Measurements from ENCODE around the gene SNAP29.
"Not testable (repeated sequence)": the region's sequence is repeated elsewhere in the genome, so short reads cannot be mapped to it uniquely, and the experiment has no call there.

The SNAP29 gene

GRCh38 chr22:20933910-20934309, 75.1 kb downstream of the SNAP29 start:
- no peak overlapping the region for H3K4me3 ChIP-seq (ENCODE audit: low read depth, low read length)
- DNase-seq (ENCODE audit: low read depth): no peak
- TF ChIP-seq, protein P1, sequence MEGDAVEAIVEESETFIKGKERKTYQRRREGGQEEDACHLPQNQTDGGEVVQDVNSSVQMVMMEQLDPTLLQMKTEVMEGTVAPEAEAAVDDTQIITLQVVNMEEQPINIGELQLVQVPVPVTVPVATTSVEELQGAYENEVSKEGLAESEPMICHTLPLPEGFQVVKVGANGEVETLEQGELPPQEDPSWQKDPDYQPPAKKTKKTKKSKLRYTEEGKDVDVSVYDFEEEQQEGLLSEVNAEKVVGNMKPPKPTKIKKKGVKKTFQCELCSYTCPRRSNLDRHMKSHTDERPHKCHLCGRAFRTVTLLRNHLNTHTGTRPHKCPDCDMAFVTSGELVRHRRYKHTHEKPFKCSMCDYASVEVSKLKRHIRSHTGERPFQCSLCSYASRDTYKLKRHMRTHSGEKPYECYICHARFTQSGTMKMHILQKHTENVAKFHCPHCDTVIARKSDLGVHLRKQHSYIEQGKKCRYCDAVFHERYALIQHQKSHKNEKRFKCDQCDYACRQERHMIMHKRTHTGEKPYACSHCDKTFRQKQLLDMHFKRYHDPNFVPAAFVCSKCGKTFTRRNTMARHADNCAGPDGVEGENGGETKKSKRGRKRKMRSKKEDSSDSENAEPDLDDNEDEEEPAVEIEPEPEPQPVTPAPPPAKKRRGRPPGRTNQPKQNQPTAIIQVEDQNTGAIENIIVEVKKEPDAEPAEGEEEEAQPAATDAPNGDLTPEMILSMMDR (IDR thresholded peaks at IDR 0.05; ENCODE audit: insufficient read depth, low read depth, low read length, missing control alignments): no peak

DNA sequence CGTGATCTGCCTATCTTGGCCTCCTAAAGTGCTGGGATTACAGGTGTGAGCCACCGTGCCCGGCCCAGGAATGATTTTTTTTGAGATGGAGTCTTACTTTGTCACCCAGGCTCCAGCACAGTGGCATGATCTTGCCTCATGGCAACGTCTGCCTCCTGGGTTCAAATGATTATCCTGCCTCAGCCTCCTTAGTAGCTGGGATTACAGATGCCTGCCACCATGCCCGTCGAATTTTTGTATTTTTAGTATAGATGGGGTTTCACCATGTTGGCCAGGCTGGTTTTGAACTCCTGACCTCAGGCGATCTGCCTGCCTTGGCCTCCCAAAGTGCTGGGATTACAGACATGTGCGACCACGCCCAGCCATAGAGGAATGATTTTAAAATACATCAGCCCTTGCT, 76.2 kb downstream of the SNAP29 start:
- DNase-seq (ENCODE audit: low read depth); H3K4me3 ChIP-seq (ENCODE audit: low read depth, low read length): not testable (repeated sequence)

- DNase-seq (ENCODE audit: low read depth); H3K4me3 ChIP-seq (ENCODE audit: low read depth, low read length): not testable (repeated sequence)
Observed at GRCh38 chr22:20935780-20936539, 77.2 kb downstream of the SNAP29 start.

DNA sequence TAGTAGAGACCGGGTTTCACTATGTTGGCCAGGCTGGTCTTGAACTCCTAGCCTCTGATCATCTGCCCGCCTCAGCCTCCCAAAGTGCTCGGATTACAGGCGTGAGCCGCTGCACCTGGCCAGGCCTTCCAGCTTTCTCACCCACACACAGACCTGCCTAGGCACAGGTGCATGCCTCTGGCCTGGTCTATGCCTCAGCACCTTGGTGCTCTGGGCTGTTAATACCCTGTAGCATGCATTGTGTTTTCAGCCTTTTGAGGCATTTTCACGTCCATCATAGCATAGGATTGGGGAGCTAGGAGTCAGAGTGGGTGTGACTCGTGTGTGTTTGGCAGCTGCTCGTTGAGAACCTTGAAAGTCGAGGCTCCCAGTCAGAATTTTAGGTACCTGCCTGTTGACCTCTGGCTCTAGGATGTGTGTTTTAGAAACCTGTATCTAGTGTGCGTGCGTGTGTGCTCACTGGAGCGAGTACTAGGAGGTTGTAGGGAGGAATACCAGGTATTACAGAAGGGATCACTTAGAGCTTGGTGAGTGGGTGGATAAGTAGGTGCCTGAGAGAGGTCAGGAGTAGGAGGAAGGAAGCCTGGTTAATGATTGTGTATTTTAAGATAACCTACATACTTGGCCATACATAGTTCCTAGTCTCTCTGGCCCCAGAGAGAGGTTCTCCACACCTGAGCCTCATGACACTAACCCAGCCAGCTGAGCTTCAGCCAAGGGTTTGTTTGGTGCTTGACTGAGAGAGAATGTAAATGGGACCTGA, 78.4 kb downstream of the SNAP29 start:
- TF ChIP-seq, protein P1 (IDR thresholded peaks at IDR 0.05; ENCODE audit: insufficient read depth, low read depth, low read length, missing control alignments): no peak
- no peak for DNase-seq (ENCODE audit: low read depth)
- no peak overlapping the region for H3K4me3 ChIP-seq (ENCODE audit: low read depth, low read length)

GRCh38 chr22:20937794-20938671, 79.2 kb downstream of the SNAP29 start:
- no peak overlapping the region for H3K4me3 ChIP-seq (ENCODE audit: low read depth, low read length)
- TF ChIP-seq, protein P1 (IDR thresholded peaks at IDR 0.05; ENCODE audit: insufficient read depth, low read depth, low read length, missing control alignments): no peak
- DNase-seq (ENCODE audit: low read depth): no peak

DNA sequence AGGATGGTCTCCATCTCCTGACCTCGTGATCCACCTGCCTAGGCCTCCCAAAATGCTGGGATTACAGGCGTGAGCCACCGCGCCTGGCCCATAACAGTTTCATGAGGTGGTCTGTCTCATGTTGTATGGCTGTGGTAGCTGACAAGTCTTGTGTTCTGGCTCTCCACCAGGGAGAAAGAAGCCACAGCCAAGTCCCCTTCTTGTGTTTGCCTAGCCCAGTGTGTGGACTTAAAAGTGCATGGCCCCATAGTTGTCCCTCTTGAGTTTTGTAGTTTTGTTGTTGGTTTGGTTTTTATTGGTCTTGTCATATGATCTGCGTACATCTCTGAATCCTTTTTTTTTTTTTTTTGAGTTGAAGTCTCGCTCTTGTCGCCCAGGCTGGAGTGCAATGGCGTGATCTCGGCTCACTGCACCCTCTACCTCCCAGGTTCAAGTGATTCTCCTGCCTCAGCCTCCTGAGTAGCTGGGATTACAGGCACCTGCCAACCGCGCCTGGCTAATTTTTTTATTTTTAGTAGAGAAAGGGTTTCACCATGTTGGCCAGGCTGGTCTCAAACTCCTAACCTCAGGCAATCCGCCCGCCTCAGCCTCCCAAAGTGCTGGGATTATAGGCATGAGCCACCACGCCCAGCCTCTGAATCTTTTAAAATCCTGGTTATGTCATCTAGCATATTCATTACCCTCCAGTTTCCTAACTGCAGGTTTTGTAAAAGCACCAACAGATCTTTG, 80.8 kb downstream of the SNAP29 start:
- DNase-seq (ENCODE audit: low read depth); H3K4me3 ChIP-seq (ENCODE audit: low read depth, low read length): not testable (repeated sequence)

DNA sequence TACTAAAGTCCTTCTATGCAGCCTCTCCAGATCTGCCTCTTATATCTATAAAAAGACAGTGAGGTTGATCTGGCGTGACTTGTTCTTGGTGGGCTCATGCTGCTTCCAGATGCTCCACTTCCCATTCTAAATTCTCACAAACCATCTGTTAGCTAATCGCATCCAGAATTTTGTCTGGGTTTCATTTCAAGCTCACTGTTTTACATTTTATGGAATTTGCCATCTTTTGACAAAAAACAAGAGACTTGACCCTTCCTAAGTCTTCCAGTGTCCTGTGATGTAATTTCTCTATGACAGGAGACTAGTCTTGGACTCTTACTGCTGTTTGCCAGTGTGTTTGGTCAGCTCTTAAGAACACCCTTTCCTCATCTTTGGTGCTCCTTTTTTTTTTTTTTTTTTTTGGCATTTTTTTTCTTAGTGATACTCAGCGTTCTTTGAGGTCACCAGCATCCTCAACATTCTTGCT, 81.4 kb downstream of the SNAP29 start:
- TF ChIP-seq, protein P1 (IDR thresholded peaks at IDR 0.05; ENCODE audit: insufficient read depth, low read depth, low read length, missing control alignments): no peak
- DNase-seq (ENCODE audit: low read depth): no peak

More for the DNA sequence above, 81.4 kb downstream of the SNAP29 start:
- H3K4me3 ChIP-seq (ENCODE audit: low read depth, low read length): no peak overlapping the region
